HepG2 (cell line): ENCODE data around the gene VWA1.
"Not testable (repeated sequence)": the region's sequence is repeated elsewhere in the genome, so short reads cannot be mapped to it uniquely, and the experiment has no call there.

ENCODE experiments used
- ESRRA ChIP-seq: sonication (generic); formaldehyde crosslinking; IDR thresholded peaks from 2 replicates; pipeline ENCODE4 v1.5.1; 2020; ENCODE audit warnings: mild to moderate bottlenecking, low read depth, missing genetic modification reagents
- EZH2 ChIP-seq: conservative IDR thresholded peaks from 2 replicates; pipeline ENCODE4 v1.6.1; 2012; ENCODE audit warnings: mild to moderate bottlenecking, low read depth, low read length, moderate library complexity
- FOXJ3 ChIP-seq: sonication (generic); formaldehyde crosslinking; IDR thresholded peaks from 2 replicates; pipeline ENCODE4 v1.4.0; 2020; ENCODE audit warnings: missing genetic modification reagents, mild to moderate bottlenecking, borderline replicate concordance
- POLR2A ChIP-seq, 2 experiments: IDR thresholded peaks; 2 replicates each; pipeline ENCODE4 v1.6.1; 2011; ENCODE audit warnings: low read depth in 2 of 2, low read length in 2 of 2, mild to moderate bottlenecking in 1 of 2, moderate library complexity in 1 of 2; ENCODE audit not compliant: insufficient read depth in 1 of 2
- RFX5 ChIP-seq: IDR thresholded peaks from 2 replicates; pipeline ENCODE4 v1.6.1; 2011; ENCODE audit warnings: low read depth, low read length, improper control_type of control experiment
- YY1 ChIP-seq: IDR thresholded peaks from 2 replicates; pipeline ENCODE4 v1.6.1; 2011; ENCODE audit warnings: low read length, low read depth, moderate library complexity, mild to moderate bottlenecking; ENCODE audit not compliant: insufficient read depth, insufficient replicate concordance
- ZFP90 ChIP-seq: sonication (generic); formaldehyde crosslinking; IDR thresholded peaks from 2 replicates; pipeline ENCODE4 v1.8.0; 2022; ENCODE audit warnings: missing genetic modification reagents, mild to moderate bottlenecking, inconsistent platforms, borderline replicate concordance
- ZFX ChIP-seq: sonication (generic); formaldehyde crosslinking; IDR thresholded peaks from 2 replicates; pipeline ENCODE4 v1.4.0; 2020; ENCODE audit warnings: mild to moderate bottlenecking, low read depth, missing genetic modification reagents, moderate library complexity
- ZMAT3 ChIP-seq: sonication (generic); formaldehyde crosslinking; conservative IDR thresholded peaks from 2 replicates; pipeline ENCODE4 v1.7.0; 2021; ENCODE audit warnings: missing genetic modification reagents
- ZNF138 ChIP-seq: sonication (generic); formaldehyde crosslinking; IDR thresholded peaks from 2 replicates; pipeline ENCODE4 v1.5.0; 2020; ENCODE audit warnings: mild to moderate bottlenecking, low read depth, missing genetic modification reagents
- TF ChIP-seq, protein P1 (sequence below): sonication (generic); formaldehyde crosslinking; IDR thresholded peaks from 2 replicates; pipeline ENCODE4 v1.4.0; 2020; ENCODE audit warnings: mild to moderate bottlenecking, low read depth, missing genetic modification reagents
- TF ChIP-seq, protein P2 (sequence below), 2 experiments: sonication (generic) in 1 of 2; formaldehyde crosslinking in 1 of 2; IDR thresholded peaks; 2 replicates each; pipeline versions ENCODE4 v1.5.1 to v1.6.1; 2011 to 2020; ENCODE audit warnings: borderline replicate concordance in 1 of 2, low read depth in 1 of 2, low read length in 1 of 2, mild to moderate bottlenecking in 1 of 2, missing genetic modification reagents in 1 of 2, moderate library complexity in 1 of 2

DNA sequence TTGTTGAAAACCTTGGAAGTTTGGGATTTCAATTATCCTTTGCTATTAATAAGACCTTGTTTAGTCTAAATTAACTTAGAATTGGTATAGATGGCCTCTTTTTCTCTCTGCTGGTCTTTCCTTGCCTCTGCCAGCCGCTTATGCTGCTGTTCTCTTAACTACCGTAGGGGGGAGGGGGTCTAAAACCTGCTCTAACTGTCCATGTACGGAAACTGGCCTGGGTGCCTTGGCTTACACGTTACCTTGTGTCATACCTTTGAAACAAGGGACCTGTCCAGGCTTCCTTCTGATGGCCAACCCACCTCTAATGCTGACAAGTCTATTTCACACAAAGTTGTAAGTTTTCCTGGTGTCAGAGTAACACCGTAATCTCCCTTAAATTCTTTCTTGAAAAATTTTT, 18.1 kb upstream of the VWA1 start:
- not testable (repeated sequence) for TF ChIP-seq FOXJ3 (CRISPR knock-in tag); ZNF138 (CRISPR knock-in tag); ZMAT3 (CRISPR knock-in tag); RFX5; YY1; ZFP90 (CRISPR knock-in tag); POLR2A (IDR thresholded peaks at IDR 0.05; ENCODE audit: insufficient read depth in 1 of 2, low read depth in 2 of 2, low read length in 2 of 2); ESRRA; EZH2; ZFX (CRISPR knock-in tag)
- TF ChIP-seq, protein P1, sequence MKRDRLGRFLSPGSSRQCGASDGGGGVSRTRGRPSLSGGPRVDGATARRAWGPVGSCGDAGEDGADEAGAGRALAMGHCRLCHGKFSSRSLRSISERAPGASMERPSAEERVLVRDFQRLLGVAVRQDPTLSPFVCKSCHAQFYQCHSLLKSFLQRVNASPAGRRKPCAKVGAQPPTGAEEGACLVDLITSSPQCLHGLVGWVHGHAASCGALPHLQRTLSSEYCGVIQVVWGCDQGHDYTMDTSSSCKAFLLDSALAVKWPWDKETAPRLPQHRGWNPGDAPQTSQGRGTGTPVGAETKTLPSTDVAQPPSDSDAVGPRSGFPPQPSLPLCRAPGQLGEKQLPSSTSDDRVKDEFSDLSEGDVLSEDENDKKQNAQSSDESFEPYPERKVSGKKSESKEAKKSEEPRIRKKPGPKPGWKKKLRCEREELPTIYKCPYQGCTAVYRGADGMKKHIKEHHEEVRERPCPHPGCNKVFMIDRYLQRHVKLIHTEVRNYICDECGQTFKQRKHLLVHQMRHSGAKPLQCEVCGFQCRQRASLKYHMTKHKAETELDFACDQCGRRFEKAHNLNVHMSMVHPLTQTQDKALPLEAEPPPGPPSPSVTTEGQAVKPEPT (CRISPR knock-in tag), result not testable (repeated sequence)
- TF ChIP-seq, protein P2, sequence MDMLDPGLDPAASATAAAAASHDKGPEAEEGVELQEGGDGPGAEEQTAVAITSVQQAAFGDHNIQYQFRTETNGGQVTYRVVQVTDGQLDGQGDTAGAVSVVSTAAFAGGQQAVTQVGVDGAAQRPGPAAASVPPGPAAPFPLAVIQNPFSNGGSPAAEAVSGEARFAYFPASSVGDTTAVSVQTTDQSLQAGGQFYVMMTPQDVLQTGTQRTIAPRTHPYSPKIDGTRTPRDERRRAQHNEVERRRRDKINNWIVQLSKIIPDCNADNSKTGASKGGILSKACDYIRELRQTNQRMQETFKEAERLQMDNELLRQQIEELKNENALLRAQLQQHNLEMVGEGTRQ (IDR thresholded peaks at IDR 0.05; ENCODE audit: low read depth, low read length), result not testable (repeated sequence)
- TF ChIP-seq, protein P2 (CRISPR knock-in tag; IDR thresholded peaks at IDR 0.05; ENCODE audit: borderline replicate concordance), result not testable (repeated sequence)
